HG02588 (cell line): ENCODE measurements around the gene UBE2F.

Source experiments
- ATAC-seq: cut with Tn5 transposase; IDR thresholded peaks from one replicate; pipeline ENCODE4 v1.9.1; 2021; ENCODE audit warnings: mild to moderate bottlenecking, moderate library complexity; ENCODE audit not compliant: unreplicated experiment

UBE2F gene, protein sequence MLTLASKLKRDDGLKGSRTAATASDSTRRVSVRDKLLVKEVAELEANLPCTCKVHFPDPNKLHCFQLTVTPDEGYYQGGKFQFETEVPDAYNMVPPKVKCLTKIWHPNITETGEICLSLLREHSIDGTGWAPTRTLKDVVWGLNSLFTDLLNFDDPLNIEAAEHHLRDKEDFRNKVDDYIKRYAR

DNA sequence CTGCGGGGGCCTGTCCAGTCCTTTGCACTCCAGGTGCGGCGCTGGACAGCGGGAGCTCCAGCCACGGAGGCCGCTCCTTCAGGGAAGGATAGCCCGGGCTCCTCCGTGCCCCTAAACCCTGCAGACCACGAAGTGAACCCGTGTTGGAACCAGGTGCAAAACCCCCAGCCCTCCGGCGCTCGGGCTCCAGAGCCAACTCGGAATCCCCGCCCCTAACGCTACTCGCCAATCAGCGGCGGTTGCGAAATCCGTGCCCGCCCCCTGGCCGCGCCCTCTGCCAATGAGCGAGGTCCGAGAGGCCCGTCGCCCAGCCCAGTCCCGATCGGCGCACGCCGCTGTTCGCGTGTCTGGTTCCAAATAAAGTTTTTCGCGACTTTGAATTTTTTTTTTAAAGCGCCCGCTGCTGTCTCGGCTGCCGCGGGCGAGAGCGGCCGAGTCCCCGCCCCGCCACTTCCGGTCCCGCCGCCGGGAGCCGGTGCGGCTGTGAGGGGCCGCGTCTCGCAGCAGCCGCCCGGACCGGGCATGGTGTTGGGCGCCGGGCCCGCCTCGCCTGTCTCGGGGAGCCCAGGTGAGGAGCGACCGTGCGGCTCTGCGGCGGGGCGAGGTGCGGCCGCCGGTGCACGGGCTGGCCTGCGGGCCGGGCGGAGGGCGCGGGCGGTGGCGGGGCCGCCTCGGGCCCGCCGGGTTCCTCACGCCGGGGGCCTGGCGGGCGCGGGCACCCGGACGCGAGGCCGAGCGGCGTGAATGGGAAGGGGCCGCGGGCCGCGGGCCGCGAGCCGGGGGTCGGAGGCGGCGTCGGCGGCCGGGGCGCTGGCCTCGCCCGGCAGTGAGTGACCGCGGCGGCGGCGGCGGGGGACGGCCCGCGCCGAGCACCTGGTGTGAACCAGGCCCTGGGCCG, at the start of gene UBE2F:
Gene UBE2F (plus strand): TSS at position 450 of the 898 bp plus-strand sequence. CDS start 6,094 bp downstream, outside the sequence.
- peak; percentile 95 for ATAC-seq

DNA sequence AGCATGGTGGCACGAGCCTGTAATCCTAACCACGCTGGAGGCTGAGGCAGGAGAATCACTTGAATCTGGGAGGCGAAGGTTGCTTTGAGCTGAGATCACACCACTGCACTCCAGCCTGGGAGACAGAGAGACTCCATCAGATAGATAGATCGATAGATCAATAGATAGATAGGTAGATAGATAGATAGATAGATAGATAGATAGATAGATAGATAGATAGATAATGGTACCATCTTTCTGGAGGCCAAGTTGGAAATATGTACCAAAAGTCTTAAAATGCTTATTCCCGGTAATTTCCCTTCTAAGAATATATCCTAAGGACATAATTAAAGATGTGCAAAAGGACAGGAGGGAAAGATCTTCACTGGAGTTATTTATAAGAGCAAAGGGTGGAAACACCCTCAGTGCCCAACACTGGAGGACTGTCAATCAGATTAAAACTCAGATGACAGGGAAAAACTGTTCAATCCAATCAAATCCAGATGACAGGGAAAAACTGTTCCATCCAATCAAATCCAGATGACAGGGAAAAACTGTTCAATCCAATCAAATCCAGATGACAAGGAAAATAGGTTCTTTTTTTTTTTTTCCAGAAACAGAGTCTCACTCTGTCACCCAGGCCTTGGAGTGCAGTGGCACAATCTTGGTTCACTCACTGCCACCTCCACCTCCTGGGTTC, 49.0 kb upstream of the UBE2F start:
- no peak for ATAC-seq

DNA sequence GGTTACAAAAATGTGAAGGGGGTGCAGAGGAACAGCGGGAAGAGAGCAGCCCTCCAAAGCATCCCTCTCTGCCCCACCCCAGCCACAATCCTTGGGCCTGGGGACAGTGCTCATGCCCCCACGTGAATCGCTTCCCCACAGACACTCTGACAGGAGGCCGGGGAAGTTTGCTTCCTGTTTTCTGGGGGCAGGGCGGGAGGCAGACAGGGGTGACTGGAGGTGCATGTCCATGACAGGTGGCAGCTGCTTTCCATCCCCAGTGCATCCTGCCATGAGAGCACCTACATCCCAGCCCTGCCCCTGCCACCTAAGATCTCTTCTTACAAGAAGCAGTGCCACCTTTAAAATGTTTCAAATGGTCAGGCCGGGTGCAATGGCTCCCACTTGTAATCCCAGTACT, 47.2 kb upstream of the UBE2F start:
- no peak for ATAC-seq

DNA sequence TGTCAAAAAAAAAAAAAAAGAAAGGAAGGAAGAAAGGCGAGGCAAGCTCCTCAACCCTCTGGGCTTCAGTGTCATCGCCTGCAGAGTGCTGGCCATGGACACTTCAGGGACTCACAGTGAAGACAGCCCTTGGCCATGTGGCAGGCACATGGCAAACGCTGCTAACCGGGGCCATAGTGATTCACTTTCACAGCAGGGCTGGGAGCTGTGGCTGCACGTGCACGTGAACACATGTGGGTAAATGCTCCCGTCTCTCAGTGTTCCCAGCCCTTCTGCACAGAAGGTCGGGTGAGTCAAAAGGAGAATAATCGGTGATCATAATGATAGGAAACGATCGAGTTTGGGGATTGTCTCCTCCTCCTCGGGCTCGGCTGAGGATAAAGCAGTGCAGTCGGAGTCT, 46.1 kb upstream of the UBE2F start:
- no peak for ATAC-seq

DNA sequence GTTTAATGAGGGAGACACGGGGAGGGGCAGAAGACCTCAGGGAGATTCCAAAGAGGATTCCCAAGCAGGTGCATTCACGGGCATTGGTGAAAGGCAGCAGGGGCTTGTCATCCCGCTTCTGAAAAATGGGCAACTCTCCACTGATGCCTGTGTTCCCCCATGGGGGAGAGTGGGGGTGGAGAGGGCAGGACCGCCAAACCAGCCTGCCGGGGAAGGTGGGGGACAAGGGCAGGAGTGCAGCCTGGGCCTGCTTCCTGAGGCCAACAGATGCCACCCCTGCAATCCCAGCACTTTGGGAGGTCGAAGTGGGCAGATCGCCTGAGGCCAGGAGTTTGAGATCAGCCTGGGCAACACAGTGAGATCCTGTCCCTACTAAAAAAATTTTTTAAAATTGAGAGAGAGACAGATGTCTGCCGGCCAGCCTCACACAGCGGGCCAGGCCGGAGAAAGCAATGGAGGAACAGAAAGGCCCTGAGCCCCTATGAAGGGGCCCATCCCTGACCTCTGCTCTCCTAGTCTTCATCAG, 44.8 kb upstream of the UBE2F start:
- ATAC-seq: no peak

DNA sequence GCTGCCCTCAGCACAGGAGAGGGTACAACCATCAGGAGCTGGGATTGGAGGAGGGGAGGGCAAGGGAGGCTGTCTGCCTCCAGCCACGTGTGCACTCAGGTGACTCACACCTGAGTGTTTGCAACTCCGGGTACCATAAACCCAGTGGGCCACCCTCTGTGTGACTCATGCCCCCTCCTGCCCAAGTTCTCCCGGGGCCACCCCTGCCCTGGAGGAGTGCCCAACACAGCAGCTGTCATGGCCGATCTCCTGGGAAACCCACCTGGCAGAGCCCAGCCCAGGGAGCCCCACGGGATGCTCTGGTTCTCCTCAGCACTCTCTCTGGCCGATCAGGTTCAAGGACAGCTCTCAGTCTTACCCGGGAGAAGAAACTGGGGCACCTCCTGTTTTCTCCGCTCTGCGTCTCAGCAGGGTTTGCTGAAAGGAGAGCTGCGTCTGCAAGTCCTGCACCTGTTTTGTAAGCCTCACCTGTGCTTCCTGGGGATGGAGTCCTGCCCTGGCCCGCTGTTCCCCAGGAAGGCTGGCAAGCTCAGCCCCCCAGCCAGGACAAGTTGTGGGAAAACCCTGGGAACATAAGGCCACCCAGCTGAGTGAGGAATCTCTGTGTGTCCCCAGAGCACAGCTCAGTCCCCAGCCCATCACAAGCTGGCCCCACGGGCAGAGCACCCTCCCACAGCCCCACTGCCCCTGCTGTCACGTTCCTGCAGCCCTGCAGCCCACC, 44.0 kb upstream of the UBE2F start:
- ATAC-seq: no peak

DNA sequence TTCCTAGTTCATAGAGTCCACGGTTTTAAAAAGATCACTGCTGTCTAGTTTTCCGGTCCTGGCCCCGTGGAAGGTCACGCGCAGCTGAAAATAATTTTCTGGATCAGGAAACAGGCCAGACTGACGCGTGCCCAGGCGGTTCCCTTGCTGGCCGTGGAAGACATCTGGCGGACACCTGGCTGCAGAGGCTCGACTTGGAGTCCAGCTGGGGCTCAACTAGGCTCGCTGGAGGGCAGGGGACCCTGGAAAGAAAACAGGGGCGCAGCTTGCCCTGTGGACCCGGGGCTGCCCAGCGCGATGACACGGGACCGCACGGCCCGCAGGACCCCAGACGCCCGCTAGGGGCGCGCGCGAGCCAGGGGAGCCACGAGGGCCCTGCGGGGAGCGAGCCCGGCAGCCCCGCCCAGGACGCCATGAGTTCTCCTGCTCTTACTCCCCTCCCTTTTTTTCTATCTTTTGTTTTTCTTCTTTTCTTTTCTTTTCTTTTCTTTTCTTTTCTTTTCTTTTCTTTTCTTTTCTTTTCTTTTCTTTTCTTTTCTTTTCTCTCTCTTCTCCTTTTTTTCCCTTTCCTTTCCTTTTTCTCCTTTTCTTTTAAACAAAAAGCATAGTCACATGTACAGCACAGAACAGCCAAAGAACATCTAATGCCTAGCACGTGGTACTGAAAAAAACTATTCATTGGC, 43.2 kb upstream of the UBE2F start:
- ATAC-seq: peak; percentile 80

DNA sequence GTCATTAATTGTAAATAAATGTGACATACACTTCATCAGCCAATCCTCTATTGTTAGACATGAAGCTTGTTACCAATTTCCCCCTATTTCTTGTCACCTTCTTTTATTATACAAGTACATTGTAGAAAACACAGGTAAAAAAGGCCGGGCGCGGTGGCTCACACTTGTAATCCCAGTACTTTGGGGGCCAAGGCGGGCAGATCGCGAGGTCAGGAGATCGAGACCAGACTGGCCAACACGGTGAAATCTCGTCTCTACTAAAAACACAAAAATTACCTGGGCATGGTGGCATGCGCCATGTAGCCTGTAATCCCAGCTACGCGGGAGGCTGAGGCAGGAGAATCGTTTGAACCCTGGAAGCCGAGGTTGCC, 42.7 kb upstream of the UBE2F start:
- no peak for ATAC-seq

DNA sequence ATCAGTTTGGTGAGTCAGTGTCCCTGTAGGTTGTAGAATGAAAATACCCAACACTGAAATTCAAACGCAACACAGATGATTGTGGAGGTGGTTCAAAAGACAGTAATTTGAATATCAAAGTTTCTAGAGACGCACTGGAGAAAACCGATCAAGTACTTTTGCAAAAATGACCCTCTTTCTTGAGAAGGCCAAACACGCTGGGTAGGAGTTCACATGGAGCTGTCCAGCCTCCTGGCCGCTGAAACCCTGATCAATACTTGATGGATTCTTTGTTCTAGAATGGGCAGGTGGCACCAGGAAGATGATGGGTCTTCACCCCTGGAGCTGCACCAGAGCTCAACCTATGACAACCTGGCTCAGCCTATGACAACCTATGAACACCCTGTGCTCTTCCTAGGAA, 39.7 kb upstream of the UBE2F start:
- no peak for ATAC-seq

DNA sequence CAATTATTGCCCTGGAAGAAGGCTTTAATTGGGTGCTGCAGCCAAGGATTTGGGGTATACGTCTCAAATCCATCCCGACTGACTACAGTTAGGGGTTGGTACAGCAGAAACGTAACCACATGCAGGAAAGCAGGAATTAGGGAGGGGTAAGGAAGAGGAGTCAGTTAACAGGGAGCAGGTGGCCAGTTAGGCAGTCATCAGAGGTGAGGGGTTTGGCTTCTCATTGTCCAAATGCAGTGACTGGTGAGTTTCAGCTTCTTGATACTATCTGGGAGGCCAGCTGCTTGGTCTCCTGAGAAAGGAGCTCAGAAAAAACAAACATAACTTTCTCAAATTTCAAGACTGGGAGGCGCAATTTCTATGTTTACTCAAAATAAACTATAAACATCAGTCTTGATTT, 38.8 kb upstream of the UBE2F start:
- no peak for ATAC-seq

DNA sequence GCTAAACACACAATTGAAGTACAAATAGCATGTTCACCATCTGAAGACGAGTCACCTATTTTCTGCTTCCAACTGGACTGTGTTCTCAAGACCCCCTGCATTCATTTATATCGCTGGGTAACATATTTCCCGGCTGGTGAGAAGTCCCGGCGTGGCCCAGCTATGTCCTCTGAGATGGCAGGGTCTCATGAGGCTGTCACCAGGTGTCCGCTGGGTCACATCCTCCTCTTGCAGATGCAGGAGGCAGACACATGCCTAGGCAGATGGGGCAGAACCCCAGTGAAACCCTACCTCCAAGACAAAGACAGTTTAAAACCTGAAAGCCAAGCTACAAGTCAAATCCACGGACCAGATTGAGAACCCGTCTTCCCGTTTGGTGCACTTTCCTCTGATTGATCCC, 36.8 kb upstream of the UBE2F start:
- ATAC-seq: no peak

DNA sequence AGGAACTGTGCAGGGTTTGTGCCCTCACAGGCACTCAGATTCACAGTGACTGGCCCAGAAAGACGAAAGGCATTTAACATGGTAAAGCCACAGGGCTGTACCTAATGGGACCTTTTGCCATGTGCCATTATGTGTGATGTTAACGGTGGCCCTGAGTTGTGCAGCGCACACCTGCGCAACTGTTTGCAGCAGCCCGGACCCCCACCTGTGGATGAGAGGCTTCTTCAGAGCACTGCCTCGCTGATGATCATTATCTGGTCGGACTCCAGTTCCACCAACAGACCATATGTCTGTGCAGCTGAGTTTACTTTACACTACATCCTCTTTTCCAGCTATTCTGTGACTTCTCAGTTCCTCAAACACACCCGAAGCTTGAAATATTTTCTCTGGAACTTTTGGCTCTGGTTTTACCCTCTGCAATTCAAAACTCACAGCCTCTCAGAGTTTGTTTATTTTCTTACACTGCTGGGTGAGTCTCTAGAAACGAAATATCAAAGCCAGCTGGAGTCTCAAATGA, 35.6 kb upstream of the UBE2F start:
- ATAC-seq: no peak

DNA sequence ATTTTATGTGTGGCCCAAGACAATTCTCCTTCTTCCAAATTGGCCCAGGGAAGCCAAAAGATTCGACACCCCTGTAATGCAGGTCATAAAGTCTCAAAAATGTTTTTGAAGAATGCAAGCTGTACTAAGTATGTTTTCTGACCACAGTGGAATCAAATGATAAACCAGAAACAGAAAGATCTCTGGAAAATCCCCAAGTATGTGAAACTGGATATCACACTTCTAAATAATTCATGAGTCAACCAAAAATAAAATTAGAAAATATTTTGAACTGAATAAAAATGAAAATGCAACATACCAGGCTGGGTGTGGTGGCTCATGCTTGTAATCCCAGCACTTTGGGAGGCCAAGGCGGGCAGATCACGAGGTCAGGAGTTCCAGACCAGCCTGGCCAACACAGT, 34.1 kb upstream of the UBE2F start:
- no peak for ATAC-seq

DNA sequence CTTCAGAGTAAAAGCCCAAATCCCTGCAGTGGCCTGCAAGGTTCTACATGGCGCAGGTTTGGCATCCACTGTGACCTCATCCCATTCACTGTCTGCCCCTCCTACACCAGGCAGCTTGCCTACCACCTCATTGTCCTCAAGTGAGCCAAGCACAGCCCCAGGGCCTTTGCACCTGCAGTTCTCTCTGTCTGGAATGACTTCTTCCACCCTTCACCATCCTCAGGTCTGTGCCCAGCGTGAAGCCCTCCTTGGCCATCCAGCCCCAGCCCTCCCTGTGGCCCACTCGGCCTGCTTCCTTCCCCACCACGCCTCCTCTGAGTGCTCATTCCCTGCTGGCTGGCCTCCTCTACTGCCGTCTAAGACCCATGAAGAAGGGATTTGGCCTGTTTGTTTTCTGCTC, 32.6 kb upstream of the UBE2F start:
- ATAC-seq: no peak

DNA sequence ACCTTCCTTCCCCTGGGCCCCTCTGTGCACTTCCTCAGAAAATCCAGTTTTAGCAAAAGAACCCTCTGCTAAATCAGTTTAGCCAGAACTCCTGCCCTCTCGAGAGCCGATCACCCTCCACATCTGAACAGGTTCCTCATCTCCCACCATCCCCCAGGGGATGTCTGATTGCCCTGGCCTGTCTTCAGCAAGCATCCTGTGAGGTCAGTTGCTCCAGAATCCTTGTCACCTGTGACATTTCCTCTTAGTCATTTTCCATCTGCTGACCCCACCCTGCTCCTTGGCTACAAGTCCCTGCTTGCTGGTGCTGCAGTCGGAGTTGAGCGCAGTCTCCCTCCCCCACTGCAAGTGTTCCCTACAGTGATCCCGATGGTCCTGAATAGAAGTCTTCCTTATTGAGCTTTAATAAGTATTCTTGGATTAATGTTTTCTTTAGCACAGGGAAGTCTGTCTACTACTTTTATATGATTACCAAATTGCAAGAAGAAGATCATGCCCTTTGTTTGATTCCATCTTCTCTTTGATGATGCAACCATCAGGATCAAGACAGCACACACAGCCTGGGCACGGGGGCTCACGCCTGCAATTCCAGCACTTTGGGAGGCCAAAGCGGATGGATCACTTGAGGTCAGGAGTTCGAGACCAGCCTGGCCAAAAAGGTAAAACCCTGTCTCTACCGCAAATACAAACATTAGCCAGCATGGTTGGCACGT, 30.9 kb upstream of the UBE2F start:
- no peak for ATAC-seq

DNA sequence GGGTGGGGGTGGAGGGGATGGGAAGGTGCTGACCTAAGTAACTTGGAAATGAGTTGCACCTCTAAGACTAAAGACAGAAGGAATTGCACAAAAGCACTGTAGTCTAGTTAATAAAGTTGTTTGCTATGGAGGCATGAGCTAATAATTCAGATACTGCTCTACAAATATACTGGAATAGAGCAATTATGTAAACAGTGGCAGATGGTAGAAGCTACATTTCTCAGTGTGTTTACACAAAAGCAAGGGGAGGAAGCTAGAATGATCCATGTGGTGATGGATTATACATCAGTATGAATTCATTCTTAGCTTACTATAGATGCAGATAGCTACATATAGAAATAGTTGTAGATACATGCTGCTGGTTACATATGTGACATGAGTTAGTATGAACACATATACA, 27.6 kb upstream of the UBE2F start:
- no peak for ATAC-seq

DNA sequence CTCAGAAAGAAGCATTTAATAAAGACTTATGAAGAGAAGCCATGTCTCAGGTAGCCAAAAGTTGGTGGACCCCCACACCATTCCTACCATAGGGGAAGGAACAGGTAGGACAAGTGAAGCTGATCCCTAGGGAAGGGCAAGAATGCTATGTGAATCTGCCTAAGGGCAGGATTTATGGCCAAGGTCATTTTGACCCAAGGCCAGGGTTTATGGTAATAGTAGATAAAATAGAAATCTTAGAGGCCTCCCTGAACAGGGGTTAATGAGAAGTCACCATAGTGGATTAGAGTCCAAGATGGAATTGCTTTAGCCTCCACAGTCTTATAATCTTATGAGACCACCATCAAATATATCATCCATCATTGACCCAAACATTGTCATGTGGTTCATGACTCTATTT, 26.0 kb upstream of the UBE2F start:
- no peak for ATAC-seq

DNA sequence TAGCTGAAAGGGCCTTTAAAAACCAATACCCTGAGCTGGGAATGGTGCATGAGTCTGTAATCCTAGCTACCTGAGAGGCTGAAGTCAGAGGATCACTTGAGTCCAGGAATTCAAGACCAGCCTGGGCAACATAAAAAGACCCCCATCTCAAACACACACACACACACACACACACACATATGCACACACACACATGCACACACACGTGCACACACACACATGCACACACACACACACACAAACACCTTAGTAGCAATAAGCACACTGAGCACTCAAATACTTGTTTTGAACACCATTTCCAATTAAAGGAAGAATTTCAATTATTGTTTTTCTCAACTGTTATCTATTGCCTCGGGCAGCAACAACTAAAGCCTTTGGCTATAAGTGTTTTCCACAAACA, 25.6 kb upstream of the UBE2F start:
- no peak for ATAC-seq

DNA sequence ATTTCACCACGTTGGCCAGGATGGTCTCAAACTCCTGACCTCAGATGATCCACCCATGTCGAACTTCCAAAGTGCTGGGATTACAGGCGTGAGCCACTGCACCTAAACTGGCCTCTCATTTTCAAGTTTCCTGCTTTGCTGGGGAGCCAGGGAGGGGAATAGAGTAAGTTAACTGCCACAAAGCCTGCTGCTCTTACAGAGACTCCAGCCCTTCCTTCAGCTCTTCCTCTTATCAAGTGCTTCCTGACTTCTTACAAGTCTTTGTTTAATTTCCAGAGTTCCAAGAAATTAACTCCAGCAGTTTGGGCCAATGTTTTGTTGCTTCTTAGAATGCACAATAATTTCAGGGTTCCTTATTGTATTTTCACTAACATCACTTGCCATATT, 24.3 kb upstream of the UBE2F start:
- no peak for ATAC-seq
